Fibroblast of mammary gland (primary cell): ENCODE measurements around the gene TRPT1.

Experiments
- DNase-seq: peaks from one replicate; pipeline ENCODE4 v3.0.0-alpha.2; 2010; ENCODE audit warnings: low read depth
- H3K4me3 ChIP-seq: 2 replicates; pipeline ENCODE4 v1.5.1; 2011; ENCODE audit warnings: low read depth, mild to moderate bottlenecking, low read length, moderate library complexity; ENCODE audit not compliant: control insufficient read depth
- CTCF ChIP-seq: conservative IDR thresholded peaks from 2 replicates; pipeline ENCODE4 v1.5.1; 2011; ENCODE audit warnings: low read depth, low read length, inconsistent platforms; ENCODE audit not compliant: control insufficient read depth, insufficient read depth

Gene TRPT1

GRCh38 chr11:64178203-64178602 lies 47.8 kb downstream of the TRPT1 start:
- no peak for DNase-seq
- H3K4me3 ChIP-seq = no peak overlapping the region
- TF ChIP-seq CTCF = no peak

GRCh38 chr11:64176751-64177150 lies 49.2 kb downstream of the TRPT1 start:
- DNase-seq = no peak
- no peak for TF ChIP-seq CTCF
- no peak overlapping the region for H3K4me3 ChIP-seq
